ENCODE data around the gene PLCH2. TPM values are rescaled to one million over a fixed set of nuclear protein-coding genes. Genes with fewer than 3 reads are reported as not detected.

PLCH2 gene
- total RNA-seq, 6 experiments from 2014 or later = 0.09 to 0.34 (median 0.18) TPM; not detected in 1

DNA sequence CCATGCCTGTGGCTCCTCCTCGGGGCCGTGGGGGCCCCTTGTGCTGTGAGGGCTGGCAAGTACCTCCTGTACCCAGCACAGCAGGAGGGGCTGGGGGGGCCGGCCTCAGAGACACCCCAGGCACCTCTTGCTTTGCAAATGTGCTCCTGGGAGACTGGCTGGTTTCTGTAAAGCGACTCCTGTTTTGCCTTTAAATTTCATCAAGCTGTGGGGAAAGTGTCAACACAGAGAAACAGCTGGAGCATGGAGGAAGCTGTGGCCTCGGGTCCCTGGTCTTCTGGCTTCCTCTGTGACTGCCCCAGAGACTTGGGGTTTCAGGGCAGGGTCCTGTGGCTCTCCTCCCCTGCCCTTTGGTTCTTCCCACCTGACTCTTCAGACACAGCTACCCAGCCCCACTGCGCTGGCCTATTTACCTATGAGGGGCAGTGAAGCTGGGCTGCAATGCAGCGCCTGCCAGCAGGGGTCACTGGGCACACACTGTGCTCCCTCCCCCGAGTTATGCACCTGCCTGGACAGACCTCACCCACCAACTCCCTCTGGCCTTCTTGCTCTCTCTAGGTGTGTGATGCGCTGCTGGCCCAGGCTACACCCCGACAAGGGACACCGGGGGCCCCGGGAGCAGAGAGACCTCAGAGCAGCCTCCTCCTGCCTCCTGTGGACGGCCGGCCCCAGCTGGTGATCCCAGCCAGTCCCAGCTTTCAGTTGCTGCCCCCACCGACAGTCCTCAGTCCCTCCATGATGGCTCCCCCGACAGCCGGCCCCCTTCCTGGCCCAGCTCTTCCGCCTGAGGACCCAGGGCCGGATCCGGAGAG is 46.1 kb upstream of the PLCH2 start:
- TF ChIP-seq, protein P1, sequence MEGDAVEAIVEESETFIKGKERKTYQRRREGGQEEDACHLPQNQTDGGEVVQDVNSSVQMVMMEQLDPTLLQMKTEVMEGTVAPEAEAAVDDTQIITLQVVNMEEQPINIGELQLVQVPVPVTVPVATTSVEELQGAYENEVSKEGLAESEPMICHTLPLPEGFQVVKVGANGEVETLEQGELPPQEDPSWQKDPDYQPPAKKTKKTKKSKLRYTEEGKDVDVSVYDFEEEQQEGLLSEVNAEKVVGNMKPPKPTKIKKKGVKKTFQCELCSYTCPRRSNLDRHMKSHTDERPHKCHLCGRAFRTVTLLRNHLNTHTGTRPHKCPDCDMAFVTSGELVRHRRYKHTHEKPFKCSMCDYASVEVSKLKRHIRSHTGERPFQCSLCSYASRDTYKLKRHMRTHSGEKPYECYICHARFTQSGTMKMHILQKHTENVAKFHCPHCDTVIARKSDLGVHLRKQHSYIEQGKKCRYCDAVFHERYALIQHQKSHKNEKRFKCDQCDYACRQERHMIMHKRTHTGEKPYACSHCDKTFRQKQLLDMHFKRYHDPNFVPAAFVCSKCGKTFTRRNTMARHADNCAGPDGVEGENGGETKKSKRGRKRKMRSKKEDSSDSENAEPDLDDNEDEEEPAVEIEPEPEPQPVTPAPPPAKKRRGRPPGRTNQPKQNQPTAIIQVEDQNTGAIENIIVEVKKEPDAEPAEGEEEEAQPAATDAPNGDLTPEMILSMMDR (IDR thresholded peaks at IDR 0.05) = peak; percentile 80
- H3K4me3 Mint-ChIP-seq = no peak overlapping the region
- no peak for DNase-seq
- no peaks in the 10 kb centered on the region for H3K9me3 Mint-ChIP-seq
- no peaks in the 10 kb centered on the region for H3K36me3 Mint-ChIP-seq (ENCODE audit: low read depth)
- no peaks in the 10 kb centered on the region for H3K4me1 Mint-ChIP-seq (ENCODE audit: low read depth)
- no peak overlapping the region for H3K27ac Mint-ChIP-seq
- H3K27me3 Mint-ChIP-seq (ENCODE audit: insufficient read depth) = peaks cover 30% of the 10 kb centered on the region

DNA sequence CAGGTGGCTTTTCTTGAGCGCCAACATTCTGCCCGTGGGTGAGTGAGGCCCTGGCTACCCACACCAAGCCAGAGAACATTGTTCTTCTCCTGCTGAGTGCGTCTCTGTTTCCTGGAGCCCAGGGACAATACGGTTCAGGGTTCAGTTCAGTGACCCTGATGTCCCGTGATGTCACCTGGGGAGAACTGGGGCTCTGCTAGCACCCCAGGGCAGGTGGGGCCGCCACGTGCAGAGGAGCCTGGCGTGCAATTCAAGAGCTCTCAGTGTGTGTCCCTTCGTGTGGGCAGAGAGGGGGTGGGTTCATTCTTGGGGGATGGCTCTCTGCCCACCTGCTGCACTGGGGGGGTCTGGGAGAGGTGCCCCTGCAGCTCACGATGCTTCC is 45.5 kb upstream of the PLCH2 start:
- DNase-seq = no peak
- TF ChIP-seq, protein P1 (IDR thresholded peaks at IDR 0.05) = no peak
- Mint-ChIP-seq H3K27me3 (ENCODE audit: insufficient read depth) (peaks cover 33% of the 10 kb centered on the region), H3K27ac (no peak overlapping the region), H3K9me3 (no peaks in the 10 kb centered on the region), H3K4me3 (no peak overlapping the region), H3K36me3 (ENCODE audit: low read depth) (no peaks in the 10 kb centered on the region), H3K4me1 (ENCODE audit: low read depth) (no peaks in the 10 kb centered on the region)

DNA sequence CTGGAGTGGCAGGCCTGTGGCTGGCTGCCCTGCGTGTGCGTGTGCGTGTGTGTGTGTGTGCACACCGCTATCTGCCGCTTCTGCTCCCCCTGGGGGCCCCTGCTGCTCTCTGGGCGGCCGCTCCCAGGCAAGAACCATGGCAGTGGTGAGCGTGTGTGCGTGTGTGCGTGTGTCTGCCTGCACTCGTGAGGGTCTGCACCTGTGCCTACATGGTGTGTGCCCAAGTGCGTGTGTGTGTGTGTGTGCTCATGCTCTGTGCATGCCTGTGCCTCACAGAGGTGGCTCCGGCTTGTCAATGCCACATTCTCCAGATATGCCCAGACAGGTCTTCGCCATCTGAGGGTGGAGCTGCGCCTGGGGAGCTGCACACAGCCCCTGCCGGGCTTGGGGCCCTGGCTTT is 45.0 kb upstream of the PLCH2 start:
- Mint-ChIP-seq H3K4me3 (no peak overlapping the region), H3K9me3 (no peaks in the 10 kb centered on the region), H3K27ac (no peak overlapping the region), H3K4me1 (ENCODE audit: low read depth) (no peaks in the 10 kb centered on the region), H3K27me3 (ENCODE audit: insufficient read depth) (peaks cover 28% of the 10 kb centered on the region), H3K36me3 (ENCODE audit: low read depth) (no peaks in the 10 kb centered on the region)
- TF ChIP-seq, protein P1 (IDR thresholded peaks at IDR 0.05) = no peak
- DNase-seq = no peak

DNA sequence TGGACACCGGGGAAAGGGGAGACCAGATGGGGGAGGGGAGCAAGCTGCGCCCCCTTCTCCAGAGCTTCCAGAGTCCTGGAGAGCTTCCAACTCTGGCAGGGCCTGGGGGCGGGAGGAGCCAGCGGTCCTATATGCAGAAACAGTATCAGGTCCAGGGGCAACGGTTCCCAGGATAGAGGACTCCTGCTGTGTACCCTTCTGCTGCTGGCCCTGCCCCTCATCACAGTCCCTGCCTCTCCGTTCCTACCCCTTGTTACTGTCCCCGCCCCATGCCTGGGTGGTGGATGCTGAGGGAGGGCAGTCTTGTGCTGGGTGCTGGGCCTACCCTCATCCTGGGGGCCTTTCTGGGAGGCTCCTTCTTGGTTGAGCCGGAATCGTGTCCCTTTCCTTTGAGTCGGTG is 44.6 kb upstream of the PLCH2 start:
- no peak overlapping the region for H3K27ac Mint-ChIP-seq
- H3K27me3 Mint-ChIP-seq (ENCODE audit: insufficient read depth) = peaks cover 25% of the 10 kb centered on the region
- no peaks in the 10 kb centered on the region for H3K36me3 Mint-ChIP-seq (ENCODE audit: low read depth)
- H3K4me1 Mint-ChIP-seq (ENCODE audit: low read depth) = no peaks in the 10 kb centered on the region
- no peaks in the 10 kb centered on the region for H3K9me3 Mint-ChIP-seq
- TF ChIP-seq, protein P1 (IDR thresholded peaks at IDR 0.05) = no peak
- DNase-seq = no peak
- no peak overlapping the region for H3K4me3 Mint-ChIP-seq

DNA sequence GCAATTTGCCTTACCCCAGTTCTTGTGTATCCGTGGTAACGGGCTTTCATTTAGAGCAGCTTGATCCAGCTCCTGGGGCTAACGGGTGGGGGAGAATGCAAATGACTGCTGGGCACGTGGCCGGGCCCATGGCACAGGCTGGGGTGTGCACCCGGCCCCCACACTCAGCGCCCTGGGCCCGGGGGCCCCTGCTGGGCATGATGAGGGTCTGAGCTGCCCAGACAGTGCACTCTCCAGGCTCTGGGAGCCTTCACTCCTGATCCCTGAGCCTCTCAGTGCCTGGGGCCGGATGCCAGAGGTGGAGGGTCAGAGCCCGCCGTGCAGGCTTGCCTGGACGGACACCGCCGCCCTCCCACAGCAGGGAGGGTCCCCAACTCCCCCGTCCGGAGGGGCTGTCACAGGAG is 43.6 kb upstream of the PLCH2 start:
- DNase-seq = no peak
- no peaks in the 10 kb centered on the region for H3K36me3 Mint-ChIP-seq (ENCODE audit: low read depth)
- no peak overlapping the region for H3K27ac Mint-ChIP-seq
- TF ChIP-seq, protein P1 (IDR thresholded peaks at IDR 0.05) = no peak
- no peak overlapping the region for H3K4me3 Mint-ChIP-seq
- no peaks in the 10 kb centered on the region for H3K4me1 Mint-ChIP-seq (ENCODE audit: low read depth)
- H3K9me3 Mint-ChIP-seq = no peaks in the 10 kb centered on the region
- peaks cover 25% of the 10 kb centered on the region for H3K27me3 Mint-ChIP-seq (ENCODE audit: insufficient read depth)

Measured in HFFc6 (cell line).